Pancreas (tissue), 10 donors: ENCODE results near the gene ALDH9A1. TPM values are rescaled to one million over a fixed set of nuclear protein-coding genes. Genes with fewer than 3 reads are reported as not detected.

Experiments
- ATAC-seq, 4 donors: fragments of 200-7000 bp; cut with Tn5 transposase; one replicate each; pipeline versions ENCODE4 v1.8.0 to v1.9.1; 2020; ENCODE audit warnings: mild to moderate bottlenecking in 4 of 4, moderate library complexity in 4 of 4
- DNase-seq, 6 donors: peaks; one replicate each; pipeline ENCODE4 v3.0.0-alpha.2; 2020
- FAIRE-seq: peaks from 2 replicates; lab custom pipeline; 2012; peaks lifted over from hg19 to GRCh38; lab: Jason Lieb, UNC
- H3K27ac ChIP-seq, 4 donors: fragments of 200-600 bp; sonication (generic); 1 replicate in 3 of 4; 2 replicates in 1 of 4; pipeline versions ENCODE4 v1.5.0 to v1.8.0; 2020
- H3K27me3 ChIP-seq, 4 donors: fragments of 200-600 bp; one replicate each; pipeline ENCODE4 v1.8.0; 2021
- H3K36me3 ChIP-seq, 3 donors: fragments of 200-600 bp; sonication (generic) in 1 of 3; one replicate each; pipeline versions ENCODE4 v1.5.0 to v1.8.0; 2020 to 2021
- H3K4me1 ChIP-seq, 3 donors: fragments of 200-600 bp; one replicate each; pipeline ENCODE4 v1.8.0; 2021
- H3K4me3 ChIP-seq, 4 donors: fragments of 200-600 bp; sonication (generic) in 2 of 4; one replicate each; pipeline versions ENCODE4 v1.5.0 to v1.8.0; 2020 to 2021
- H3K9me3 ChIP-seq, 4 donors: fragments of 200-600 bp; one replicate each; pipeline ENCODE4 v1.8.0; 2021
- CTCF ChIP-seq, 4 donors: fragments of 200-600 bp; sonication (generic) in 3 of 4; IDR thresholded peaks; one replicate each; pipeline versions ENCODE4 v1.5.0 to v1.8.0; 2021; ENCODE audit warnings: antibody characterized with exemption in 4 of 4
- WGBS, 2 donors: extraction: QIAGEN DNeasy Blood & Tissue Kit; methylation state at CpG; one replicate each; pipeline ENCODE4 v1.1.7; 2013; 5-methylcytosine and 5-hydroxymethylcytosine counted together
- intact Hi-C, 3 donors: fragments of 100-400 bp; cut with DNase I; formaldehyde crosslinking; loops; one replicate each; pipeline versions ENCODE4 v1.11.1 to v1.14.2; 2022
- polyA plus RNA-seq, 2 donors: library from polyadenylated mRNA; stranded (reverse); fragments of 200-250 nt; gene quantifications; one replicate each; pipeline ENCODE4 v1.2.3, GENCODE V29; 2013
- total RNA-seq, 6 donors: library from RNA; stranded (reverse); fragmentation: NEBNext Ultra II Directional in 4 of 6; extraction: Animal tissue kit (Norgen Biotek cat#: 25700) in 4 of 6; gene quantifications; one replicate each; pipeline versions ENCODE4 v1.2.1 to v1.2.4, GENCODE V29; 2021 to 2023
- donor health status: healthy with polysubstance abuse.
- donor health status: DM: no; HTN: no; CAD: no; lungs with moderate emphysema.
- donor health status: DM: no; HTN: no; CAD: no.
- donor health status: control.
- donor health status: control.
- donor health status: Bipolar disorder and iron deficiency.
- donor health status: DM: yes; HTN: yes; CAD: no.
- donor health status: DM: no; HTN: no; CAD: no.
- donor health status: DM: no; HTN: no; CAD: no.
- donor health status: DM: yes; HTN: yes; CAD: no.

The ALDH9A1 gene
- total and polyA plus RNA-seq, 8 donors: 13.1 to 37.6 (median 23.1) TPM

- FAIRE-seq (no peak), DNase-seq (no peak), ATAC-seq (no peak)
- TF ChIP-seq CTCF (IDR thresholded peaks at IDR 0.05): no peak
- 90 to 94% methylated on average over 3 of the region's 3 CpGs for WGBS, 2 donors
- intact Hi-C loops: no loop called here
- Histone ChIP-seq H3K9me3 (no peaks in the 10 kb centered on the region), H3K27me3 (no peaks in the 10 kb centered on the region), H3K4me1 (peaks cover 11 to 19% (median 17%) of the 10 kb centered on the region in 3 donors), H3K36me3 (no peaks in the 10 kb centered on the region), H3K4me3 (no peak overlapping the region), H3K27ac (no peak overlapping the region)
Measured at GRCh38 chr1:165699577-165699976, 1.2 kb upstream of the ALDH9A1 start.

DNA sequence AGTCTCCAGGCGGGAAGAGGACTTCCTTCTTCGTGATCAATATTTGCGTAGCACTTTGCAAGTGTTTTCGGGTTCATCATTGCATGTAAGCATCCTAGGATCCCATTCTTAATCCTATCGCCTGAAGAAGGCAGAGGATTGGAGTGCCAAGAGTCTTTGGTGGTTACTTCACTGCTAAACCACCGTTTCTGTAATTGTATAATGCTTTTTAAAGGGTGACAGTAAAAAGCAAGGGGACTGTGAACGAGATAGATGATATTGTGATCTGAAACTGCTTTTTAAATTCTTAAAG is 345 bp upstream of the ALDH9A1 start:
- Histone ChIP-seq H3K9me3 (no peaks in the 10 kb centered on the region), H3K27ac (peak overlapping the region; percentile 49 to 91 (median 80)), H3K4me1 (peaks cover 11 to 19% (median 17%) of the 10 kb centered on the region in 3 donors), H3K27me3 (no peaks in the 10 kb centered on the region), H3K4me3 (peak overlapping the region; percentile 41 to 92 (median 78)), H3K36me3 (no peaks in the 10 kb centered on the region)
- WGBS, 2 donors: 0% methylated on average over 7 of the region's 7 CpGs
- no peak for TF ChIP-seq CTCF (IDR thresholded peaks at IDR 0.05)
- DNase-seq (no peak), ATAC-seq (no peak), FAIRE-seq (no peak)
- intact Hi-C loops: no loop called here

- DNase-seq (no peak), FAIRE-seq (no peak), ATAC-seq (no peak)
- intact Hi-C loops: no loop called here
- Histone ChIP-seq H3K27me3 (no peaks in the 10 kb centered on the region), H3K9me3 (no peaks in the 10 kb centered on the region), H3K4me1 (peaks cover 11 to 19% (median 17%) of the 10 kb centered on the region in 3 donors), H3K4me3 (peak overlapping the region; percentile 41 to 92 (median 78)), H3K36me3 (no peaks in the 10 kb centered on the region), H3K27ac (peak overlapping the region in 2 of 4 donors; percentile 88 to 91)
- 43 to 50% methylated on average over 8 of the region's 8 CpGs for WGBS, 2 donors
- no peak for TF ChIP-seq CTCF (IDR thresholded peaks at IDR 0.05)
Measured at GRCh38 chr1:165697491-165697880, 876 bp downstream of the ALDH9A1 start.

- peaks cover 11 to 19% (median 17%) of the 10 kb centered on the region in 3 donors for H3K4me1 ChIP-seq
- TF ChIP-seq CTCF (IDR thresholded peaks at IDR 0.05): no peak
- whole genome bisulfite sequencing, 2 donors: 3% methylated on average over 2 of the region's 2 CpGs
- no peaks in the 10 kb centered on the region for H3K36me3 ChIP-seq
- DNase-seq (peak in 1 of 6 donors; percentile 11), ATAC-seq (peak in 3 of 4 donors; percentile 20 to 54 (median 44)), FAIRE-seq (no peak)
- no peaks in the 10 kb centered on the region for H3K9me3 ChIP-seq
- H3K4me3 ChIP-seq: peak overlapping the region in 1 of 4 donors; percentile 92
- H3K27me3 ChIP-seq: no peaks in the 10 kb centered on the region
- intact Hi-C loops: no loop called here
- no peak overlapping the region for H3K27ac ChIP-seq
Measured at GRCh38 chr1:165696625-165697100, 1.7 kb downstream of the ALDH9A1 start.

DNA sequence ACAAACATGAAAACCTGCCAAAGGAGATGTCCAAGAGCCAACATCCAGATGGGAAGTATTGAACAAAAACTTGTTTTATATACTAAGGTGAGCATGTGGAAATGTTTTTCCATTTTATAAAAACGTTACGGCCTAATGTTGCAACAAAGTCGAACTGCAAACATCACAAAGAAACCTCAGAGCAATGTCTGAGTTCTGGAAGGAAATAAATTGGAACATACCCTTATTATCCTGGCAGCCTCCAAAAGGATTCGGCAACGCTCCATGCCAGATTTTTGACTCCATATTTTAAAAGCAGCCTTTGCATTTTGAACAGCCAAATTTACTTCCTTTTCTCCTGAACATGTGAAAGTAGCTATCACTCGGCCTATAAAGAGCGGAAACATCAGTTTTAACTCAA is 3.3 kb downstream of the ALDH9A1 start:
- H3K4me1 ChIP-seq: peaks cover 11 to 19% (median 17%) of the 10 kb centered on the region in 3 donors
- no peaks in the 10 kb centered on the region for H3K9me3 ChIP-seq
- ATAC-seq: no peak
- no peak overlapping the region for H3K4me3 ChIP-seq
- no peak for TF ChIP-seq CTCF (IDR thresholded peaks at IDR 0.05)
- no peak for FAIRE-seq
- no peak for DNase-seq
- no peaks in the 10 kb centered on the region for H3K36me3 ChIP-seq
- intact Hi-C loops: no loop called here
- H3K27ac ChIP-seq: no peak overlapping the region
- no peaks in the 10 kb centered on the region for H3K27me3 ChIP-seq
- 78 to 83% methylated on average over 7 of the region's 7 CpGs for WGBS, 2 donors
